GM23338 (cell line): ENCODE results near the gene ETV6. TPM values are rescaled to one million over a fixed set of nuclear protein-coding genes. Genes with fewer than 3 reads are reported as not detected.

Experiments used
- ATAC-seq: fragments of 200-7000 bp; cut with Tn5 transposase; 3 replicates; pipeline ENCODE4 v1.9.1; 2020
- DNase-seq: peaks from one replicate; pipeline ENCODE4 v3.0.0-alpha.2; 2015; ENCODE audit warnings: low spot score
- H2AFZ ChIP-seq: fragments of 200-600 bp; sonication (generic); 2 replicates; pipeline ENCODE4 v1.8.0; 2016; ENCODE audit warnings: antibody characterized with exemption, mild to moderate bottlenecking, moderate library complexity
- H3F3A ChIP-seq: fragments of 200-600 bp; sonication (generic); replicated peaks from 2 replicates; pipeline ENCODE4 v1.8.0; 2017; ENCODE audit warnings: antibody characterized with exemption, mixed run types, low read depth
- H3K27ac ChIP-seq: fragments of 200-600 bp; sonication (generic); 2 replicates; pipeline ENCODE4 v1.6.1; 2016; ENCODE audit warnings: low read depth
- H3K27me3 ChIP-seq: fragments of 200-600 bp; sonication (generic); 2 replicates; pipeline ENCODE4 v1.8.0; 2016; ENCODE audit warnings: mild to moderate bottlenecking, mixed run types, moderate library complexity; ENCODE audit not compliant: insufficient read depth
- H3K36me3 ChIP-seq: fragments of 200-600 bp; sonication (generic); 2 replicates; pipeline ENCODE4 v1.8.0; 2016; ENCODE audit warnings: mild to moderate bottlenecking; ENCODE audit not compliant: insufficient read depth
- H3K4me1 ChIP-seq: fragments of 200-600 bp; sonication (generic); 2 replicates; pipeline ENCODE4 v1.8.0; 2016; ENCODE audit warnings: mild to moderate bottlenecking, moderate library complexity; ENCODE audit not compliant: insufficient read depth
- H3K4me2 ChIP-seq: fragments of 200-600 bp; sonication (generic); 2 replicates; pipeline ENCODE4 v1.7.1; 2017; ENCODE audit warnings: mixed run types
- H3K4me3 ChIP-seq: fragments of 200-600 bp; sonication (generic); 2 replicates; pipeline ENCODE4 v1.6.1; 2016; ENCODE audit warnings: mixed run types
- H3K79me2 ChIP-seq: fragments of 200-600 bp; sonication (generic); replicated peaks from 2 replicates; pipeline ENCODE4 v1.8.0; 2017; ENCODE audit warnings: mild to moderate bottlenecking; ENCODE audit not compliant: insufficient read depth
- H3K9me2 ChIP-seq: fragments of 200-600 bp; sonication (generic); 2 replicates; pipeline ENCODE4 v1.8.0; 2017; ENCODE audit not compliant: insufficient read depth
- H4K20me1 ChIP-seq: fragments of 200-600 bp; sonication (generic); replicated peaks from 2 replicates; pipeline ENCODE4 v1.8.0; 2017; ENCODE audit warnings: mild to moderate bottlenecking; ENCODE audit not compliant: insufficient read depth
- H3K27ac Mint-ChIP-seq: 2 replicates; pipeline ENCODE4 v1.8.0; 2020; ENCODE audit warnings: inconsistent platforms, mild to moderate bottlenecking, moderate library complexity, mixed read lengths
- H3K27me3 Mint-ChIP-seq: 3 replicates; pipeline ENCODE4 v1.8.0; 2022; ENCODE audit warnings: low read depth, mild to moderate bottlenecking, moderate library complexity, mixed read lengths, inconsistent platforms; ENCODE audit not compliant: insufficient read depth, poor library complexity
- H3K36me3 Mint-ChIP-seq: 3 replicates; pipeline ENCODE4 v1.8.0; 2021; ENCODE audit warnings: low read depth, mild to moderate bottlenecking, inconsistent platforms, moderate library complexity, mixed read lengths
- H3K4me1 Mint-ChIP-seq: 3 replicates; pipeline ENCODE4 v1.8.0; 2020; ENCODE audit warnings: mild to moderate bottlenecking, inconsistent platforms, mixed read lengths
- H3K4me3 Mint-ChIP-seq: 3 replicates; pipeline ENCODE4 v1.8.0; 2021; ENCODE audit warnings: moderate library complexity, mild to moderate bottlenecking, inconsistent platforms, mixed read lengths
- H3K9me3 Mint-ChIP-seq: 3 replicates; pipeline ENCODE4 v1.8.0; 2020; ENCODE audit warnings: moderate library complexity, mild to moderate bottlenecking, inconsistent platforms, mixed read lengths
- CREB1 ChIP-seq: fragments of 250-450 bp; sonication (Bioruptor Pico); IDR thresholded peaks from 2 replicates; pipeline ENCODE4 v1.5.0; 2020; ENCODE audit warnings: low read depth, mild to moderate bottlenecking, moderate library complexity
- EZH2 ChIP-seq: fragments of 200-600 bp; sonication (generic); IDR thresholded peaks from one replicate; pipeline ENCODE4 v1.8.0; 2017; ENCODE audit warnings: antibody characterized with exemption, mild to moderate bottlenecking, low read depth; ENCODE audit not compliant: unreplicated experiment
- NANOG ChIP-seq: IDR thresholded peaks from 2 replicates; pipeline ENCODE4 v1.6.1; 2016; ENCODE audit warnings: antibody characterized with exemption, borderline replicate concordance
- POLR2AphosphoS5 ChIP-seq: IDR thresholded peaks from 2 replicates; pipeline ENCODE4 v1.6.1; 2016; ENCODE audit warnings: antibody characterized with exemption, low read depth
- STAT1 ChIP-seq: IDR thresholded peaks from one replicate; pipeline ENCODE4 v1.6.1; 2016; ENCODE audit warnings: antibody characterized with exemption; ENCODE audit not compliant: unreplicated experiment
- ZNF114 ChIP-seq: fragments of 250-450 bp; sonication (Bioruptor Pico); IDR thresholded peaks from 2 replicates; pipeline ENCODE4 v1.5.0; 2020; ENCODE audit warnings: mild to moderate bottlenecking, moderate library complexity
- ZNF462 ChIP-seq: fragments of 250-450 bp; sonication (Bioruptor Pico); IDR thresholded peaks from 2 replicates; pipeline ENCODE4 v1.5.0; 2020; ENCODE audit warnings: mild to moderate bottlenecking, moderate library complexity
- polyA plus RNA-seq: library from polyadenylated mRNA; unstranded; fragments of >200 nt; fragmentation: Nextera tagmentation; extraction: Ambion mirVana; gene quantifications from 2 replicates; pipeline ENCODE4 v1.2.1, GENCODE V29; 2016
- total RNA-seq: library from RNA; depleted of rRNA; stranded (reverse); fragments of >200 nt; shearing (Covaris generic); gene quantifications from 2 replicates; pipeline ENCODE4 v1.2.3, GENCODE V29; 2014

ETV6 gene
- total and polyA plus RNA-seq, 2 experiments from 2014 or later: 7.5 to 15.1 TPM

DNA sequence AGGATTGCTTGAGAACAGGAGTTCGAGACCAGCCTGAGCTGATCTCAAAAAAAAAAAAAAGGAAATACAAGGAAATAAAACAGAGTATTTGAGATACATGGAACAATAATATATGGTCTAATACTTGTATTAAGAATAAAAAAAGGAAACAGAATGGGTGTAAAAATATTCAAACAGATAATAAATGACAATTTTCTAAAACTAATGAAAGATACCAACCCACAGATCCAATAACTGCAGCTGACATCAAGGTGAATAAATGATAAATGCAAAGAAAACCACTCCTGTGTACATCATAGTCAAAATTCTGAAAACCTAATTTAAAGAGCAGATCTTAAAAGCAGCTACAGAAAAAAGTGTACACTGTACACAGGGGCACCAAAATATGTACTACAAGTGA, 4.1 kb upstream of the ETV6 start (continued):
- no peak for TF ChIP-seq ZNF462 (CRISPR knock-in tag)
- TF ChIP-seq NANOG: no peak
- no peak for TF ChIP-seq EZH2
- no peak for TF ChIP-seq STAT1
- no peak for TF ChIP-seq ZNF114

GRCh38 chr12:11648514-11649412, 711 bp upstream of the ETV6 start:
- peaks cover 35% of the 10 kb centered on the region for H3K79me2 ChIP-seq
- H3K9me3 Mint-ChIP-seq: no peaks in the 10 kb centered on the region
- ATAC-seq: peak; percentile 77

More at GRCh38 chr12:11648514-11649412, 711 bp upstream of the ETV6 start:
- Histone ChIP-seq H3K4me2 (peak overlapping the region; percentile 76), H4K20me1 (0 out of 2 replicates have a peak, but pooled peaks cover 6% of the 10 kb centered on the region), H3K4me1 (peaks cover 37% of the 10 kb centered on the region), H3K36me3 (no peaks in the 10 kb centered on the region), H3K9me2 (no peaks in the 10 kb centered on the region), H3K4me3 (peak overlapping the region; percentile 89), H3K27ac (peak overlapping the region; percentile 95), H2AFZ (peak overlapping the region; percentile 53; the same call in 1 of the 2 replicates), H3K27me3 (no peaks in the 10 kb centered on the region), H3F3A (0 out of 2 replicates have a peak, but pooled peaks cover 4% of the 10 kb centered on the region)
- H3K36me3 Mint-ChIP-seq: no peaks in the 10 kb centered on the region
- H3K27ac Mint-ChIP-seq: peak overlapping the region; percentile 97
- peaks cover 8% of the 10 kb centered on the region for H3K27me3 Mint-ChIP-seq
- peak overlapping the region; percentile 91 for H3K4me3 Mint-ChIP-seq
- peak; percentile 93 for DNase-seq
- H3K4me1 Mint-ChIP-seq: peaks cover 42% of the 10 kb centered on the region
- peak; percentile 55 for TF ChIP-seq POLR2AphosphoS5
- TF ChIP-seq CREB1 (CRISPR knock-in tag): no peak
